Occipital lobe (tissue), 2 donors: Measurements from ENCODE around the gene SLC1A1. TPM values are rescaled to one million over a fixed set of nuclear protein-coding genes. Genes with fewer than 3 reads are reported as not detected.
A peak's percentile ranks its signal among the peaks of the same experiment; 100 is the strongest.

ENCODE experiments used
- DNase-seq: peaks from one replicate; lab custom pipeline; 2025; lab: John Stamatoyannopoulos, UW
- total RNA-seq: library from RNA; depleted of rRNA; stranded (reverse); fragments of >200 nt; gene quantifications from one replicate; pipeline ENCODE4 v1.2.3, GENCODE V29; 2014

The SLC1A1 gene
- 54.7 TPM for total RNA-seq

GRCh38 chr9:4489919-4490704, at the start of gene SLC1A1:
SLC1A1 (plus strand) TSS chr9:4490468; CDS start chr9:4490680, 212 bp downstream.
- peak; percentile 75 for DNase-seq

- DNase-seq = no peak
These were observed 47.5 kb upstream of the SLC1A1 start for GRCh38 chr9:4442806-4443205.

- no peak for DNase-seq
These were observed 46.8 kb upstream of the SLC1A1 start for GRCh38 chr9:4443439-4443838.

GRCh38 chr9:4461437-4461836, 28.8 kb upstream of the SLC1A1 start:
- DNase-seq = no peak

- DNase-seq = no peak
These were observed 26.4 kb upstream of the SLC1A1 start for GRCh38 chr9:4463824-4464223.

GRCh38 chr9:4464911-4465513, 25.3 kb upstream of the SLC1A1 start:
- DNase-seq = no peak

- no peak for DNase-seq
These were observed 24.4 kb upstream of the SLC1A1 start for GRCh38 chr9:4465910-4466309.

- no peak for DNase-seq
These were observed 15.0 kb upstream of the SLC1A1 start for GRCh38 chr9:4475301-4475700.

- DNase-seq = no peak
These were observed 4.1 kb upstream of the SLC1A1 start for GRCh38 chr9:4486176-4486575.

- peak; percentile 34 for DNase-seq
These were observed 728 bp upstream of the SLC1A1 start for GRCh38 chr9:4489562-4489918.

- no peak for DNase-seq
These were observed 697 bp downstream of the SLC1A1 start for GRCh38 chr9:4490705-4491625.

GRCh38 chr9:4491626-4491975, 1.3 kb downstream of the SLC1A1 start:
- DNase-seq = no peak

- no peak for DNase-seq
These were observed 4.1 kb downstream of the SLC1A1 start for GRCh38 chr9:4494332-4494731.

- DNase-seq = no peak
These were observed 4.5 kb downstream of the SLC1A1 start for GRCh38 chr9:4494806-4495205.

GRCh38 chr9:4495537-4495936, 5.3 kb downstream of the SLC1A1 start:
- DNase-seq = no peak

- no peak for DNase-seq
These were observed 6.2 kb downstream of the SLC1A1 start for GRCh38 chr9:4496497-4496896.

- no peak for DNase-seq
These were observed 7.1 kb downstream of the SLC1A1 start for GRCh38 chr9:4497395-4497794.

- DNase-seq = no peak
These were observed 7.6 kb downstream of the SLC1A1 start for GRCh38 chr9:4497855-4498254.

GRCh38 chr9:4499917-4500316, 9.6 kb downstream of the SLC1A1 start:
- no peak for DNase-seq

- DNase-seq = no peak
These were observed 10.9 kb downstream of the SLC1A1 start for GRCh38 chr9:4501147-4501507.

GRCh38 chr9:4502444-4502843, 12.2 kb downstream of the SLC1A1 start:
- DNase-seq = no peak

- no peak for DNase-seq
These were observed 12.8 kb downstream of the SLC1A1 start for GRCh38 chr9:4503103-4503502.
